H9 (cell line): ENCODE measurements around the gene GRID2. TPM values are rescaled to one million over a fixed set of nuclear protein-coding genes. Genes with fewer than 3 reads are reported as not detected.

Source experiments
- DNase-seq: peaks from one replicate; pipeline ENCODE4 v3.0.0-alpha.2; 2017
- H2AFZ ChIP-seq: one replicate; pipeline ENCODE4 v1.6.1; 2013; ENCODE audit warnings: mild to moderate bottlenecking, low read length, control low read depth, moderate library complexity
- H2AK5ac ChIP-seq: 2 replicates; pipeline ENCODE4 v1.6.1; 2013; ENCODE audit warnings: low read length, control low read depth, mixed read lengths; ENCODE audit not compliant: insufficient read length
- H2BK120ac ChIP-seq: one replicate; pipeline ENCODE4 v1.6.1; 2013; ENCODE audit warnings: low read depth, mild to moderate bottlenecking, low read length, control low read depth, inconsistent platforms; ENCODE audit not compliant: poor library complexity, severe bottlenecking
- H2BK12ac ChIP-seq: 2 replicates; pipeline ENCODE4 v1.6.1; 2013; ENCODE audit warnings: low read length, control low read depth, mixed read lengths, low read depth; ENCODE audit not compliant: insufficient read length
- H2BK15ac ChIP-seq: 2 replicates; pipeline ENCODE4 v1.6.1; 2013; ENCODE audit warnings: low read depth, low read length, control low read depth
- H2BK20ac ChIP-seq: one replicate; pipeline ENCODE4 v1.6.1; 2013; ENCODE audit warnings: low read depth, mild to moderate bottlenecking, low read length, control low read depth, inconsistent platforms; ENCODE audit not compliant: poor library complexity, severe bottlenecking
- H2BK5ac ChIP-seq: 2 replicates; pipeline ENCODE4 v1.6.1; 2013; ENCODE audit warnings: low read length, control low read depth, mixed read lengths; ENCODE audit not compliant: insufficient read length
- H3K14ac ChIP-seq: 2 replicates; pipeline ENCODE4 v1.6.1; 2013; ENCODE audit warnings: low read length, control low read depth; ENCODE audit not compliant: insufficient read depth
- H3K18ac ChIP-seq: 2 replicates; pipeline ENCODE4 v1.6.1; 2013; ENCODE audit warnings: low read depth, mild to moderate bottlenecking, mixed read lengths, low read length, control low read depth; ENCODE audit not compliant: insufficient read length
- H3K23ac ChIP-seq: 2 replicates; pipeline ENCODE4 v1.6.1; 2013; ENCODE audit warnings: low read length, control low read depth, mixed read lengths, low read depth; ENCODE audit not compliant: insufficient read length
- H3K23me2 ChIP-seq: 2 replicates; pipeline ENCODE4 v1.6.1; 2013; ENCODE audit warnings: low read depth, mild to moderate bottlenecking, mixed read lengths, low read length, control low read depth; ENCODE audit not compliant: insufficient read length, poor library complexity, severe bottlenecking
- H3K27ac ChIP-seq: 2 replicates; pipeline ENCODE4 v1.5.1; 2013; ENCODE audit warnings: low read length, control low read depth, mixed read lengths, low read depth; ENCODE audit not compliant: insufficient read length
- H3K27me3 ChIP-seq: 2 replicates; pipeline ENCODE4 v1.6.1; 2013; ENCODE audit warnings: low read length, control low read depth, inconsistent platforms; ENCODE audit not compliant: insufficient read depth
- H3K4ac ChIP-seq: 2 replicates; pipeline ENCODE4 v1.6.1; 2013; ENCODE audit warnings: low read depth, mild to moderate bottlenecking, control low read depth, inconsistent platforms, low read length, moderate library complexity
- H3K4me1 ChIP-seq: 2 replicates; pipeline ENCODE4 v1.6.1; 2013; ENCODE audit warnings: low read length, control low read depth, inconsistent platforms; ENCODE audit not compliant: insufficient read depth
- H3K4me2 ChIP-seq: 2 replicates; pipeline ENCODE4 v1.6.1; 2013; ENCODE audit warnings: low read length, control low read depth, mixed read lengths; ENCODE audit not compliant: insufficient read length, insufficient read depth
- H3K56ac ChIP-seq: 2 replicates; pipeline ENCODE4 v1.6.1; 2013; ENCODE audit warnings: low read depth, mild to moderate bottlenecking, mixed read lengths, low read length, control low read depth; ENCODE audit not compliant: insufficient read length
- H3K79me1 ChIP-seq: 2 replicates; pipeline ENCODE4 v1.6.1; 2013; ENCODE audit warnings: low read depth, mild to moderate bottlenecking, moderate library complexity, low read length, control low read depth, inconsistent platforms; ENCODE audit not compliant: insufficient read depth, poor library complexity, severe bottlenecking
- H3K79me2 ChIP-seq: 2 replicates; pipeline ENCODE4 v1.6.1; 2013; ENCODE audit warnings: low read length, control low read depth, inconsistent platforms; ENCODE audit not compliant: insufficient read depth
- H3K9ac ChIP-seq: 2 replicates; pipeline ENCODE4 v1.6.1; 2013; ENCODE audit warnings: low read length, control low read depth, mixed read lengths; ENCODE audit not compliant: insufficient read length; ENCODE audit errors: extremely low read depth
- H3K9me3 ChIP-seq: one replicate; pipeline ENCODE4 v1.6.1; 2013; ENCODE audit warnings: low read depth, low read length, inconsistent platforms; ENCODE audit not compliant: control insufficient read depth
- H3T11ph ChIP-seq: one replicate; pipeline ENCODE4 v1.6.1; 2013; ENCODE audit warnings: mild to moderate bottlenecking, low read length, control low read depth, inconsistent platforms
- H4K20me1 ChIP-seq: one replicate; pipeline ENCODE4 v1.6.1; 2013; ENCODE audit not compliant: control insufficient read depth, insufficient read length, insufficient read depth
- H4K5ac ChIP-seq: 2 replicates; pipeline ENCODE4 v1.6.1; 2013; ENCODE audit warnings: low read depth, mild to moderate bottlenecking, mixed read lengths, low read length, control low read depth; ENCODE audit not compliant: insufficient read length
- H4K8ac ChIP-seq: replicated peaks from 2 replicates; pipeline ENCODE4 v1.6.1; 2013; ENCODE audit warnings: low read length, control low read depth, mixed read lengths, low read depth; ENCODE audit not compliant: insufficient read length
- H4K91ac ChIP-seq: 2 replicates; pipeline ENCODE4 v1.6.1; 2013; ENCODE audit warnings: low read depth, mild to moderate bottlenecking, moderate library complexity, mixed read lengths, low read length, control low read depth; ENCODE audit not compliant: insufficient read length
- H3K27ac Mint-ChIP-seq, 3 experiments: 2 replicates in 2 of 3; 3 replicates in 1 of 3; pipeline ENCODE4 v1.8.0; 2020 to 2021; ENCODE audit warnings: mixed read lengths in 3 of 3, mild to moderate bottlenecking in 1 of 3, moderate library complexity in 1 of 3
- H3K27me3 Mint-ChIP-seq: 2 replicates; pipeline ENCODE4 v1.8.0; 2021; ENCODE audit warnings: low read depth, mild to moderate bottlenecking, moderate library complexity, mixed read lengths
- H3K36me3 Mint-ChIP-seq, 3 experiments: 2 replicates in 2 of 3; 3 replicates in 1 of 3; pipeline ENCODE4 v1.8.0; 2020 to 2021; ENCODE audit warnings: low read depth in 3 of 3, mixed read lengths in 3 of 3; ENCODE audit not compliant: insufficient read depth in 1 of 3
- H3K4me1 Mint-ChIP-seq, 2 experiments: 2 replicates each; pipeline ENCODE4 v1.8.0; 2020; ENCODE audit warnings: mixed read lengths in 2 of 2
- H3K4me3 Mint-ChIP-seq, 2 experiments: 2 replicates in 1 of 2; 3 replicates in 1 of 2; pipeline ENCODE4 v1.8.0; 2020 to 2021; ENCODE audit warnings: mild to moderate bottlenecking in 2 of 2, mixed read lengths in 2 of 2, moderate library complexity in 1 of 2
- H3K9me3 Mint-ChIP-seq, 2 experiments: 2 replicates in 1 of 2; 3 replicates in 1 of 2; pipeline ENCODE4 v1.8.0; 2020; ENCODE audit warnings: mild to moderate bottlenecking in 2 of 2, mixed read lengths in 2 of 2, moderate library complexity in 1 of 2
- WGBS: extraction: QIAGEN DNeasy Blood & Tissue Kit; methylation state at CpG from one replicate; pipeline ENCODE4 v1.1.7; 2013; ENCODE audit warnings: missing lambda C conversion rate, low lambda C conversion rate, mixed read lengths; ENCODE audit not compliant: insufficient read length; ENCODE audit errors: extremely low coverage; 5-methylcytosine and 5-hydroxymethylcytosine counted together
- total RNA-seq: library from RNA; stranded (reverse); gene quantifications from 2 replicates; pipeline ENCODE4 v1.2.1, GENCODE V29; 2021
- TF ChIP-seq, protein P1 (sequence below): fragments of 200-600 bp; sonication (generic); conservative IDR thresholded peaks from 3 replicates; pipeline ENCODE4 v1.8.0; 2021; ENCODE audit warnings: antibody characterized with exemption, mild to moderate bottlenecking

The GRID2 gene
- total RNA-seq, 1 experiment from 2014 or later = 21.8 TPM

GRCh38 chr4:93187466-93187865 is 883.7 kb downstream of the GRID2 start:
- Histone ChIP-seq H3K9ac (no peak overlapping the region), H3K27ac (no peak overlapping the region), H3K27me3 (no peaks in the 10 kb centered on the region), H3K14ac (no peak overlapping the region), H3K4me2 (no peak overlapping the region), H3K4me1 (no peaks in the 10 kb centered on the region), H3K9me3 (no peaks in the 10 kb centered on the region), H4K20me1 (no peaks in the 10 kb centered on the region), H3K4ac (no peak overlapping the region), H2BK12ac (no peak overlapping the region), H2BK120ac (no peak overlapping the region), H3K56ac (no peak overlapping the region), H2BK15ac (no peak overlapping the region), H3K79me2 (no peaks in the 10 kb centered on the region), H3K23ac (no peak overlapping the region), H4K8ac (no peak overlapping the region), H3K18ac (no peak overlapping the region), H3K23me2 (no peaks in the 10 kb centered on the region), H4K5ac (no peak overlapping the region), H4K91ac (no peak overlapping the region), H2AK5ac (no peak overlapping the region), H2AFZ (no peak overlapping the region), H2BK5ac (no peak overlapping the region), H3T11ph (no peak overlapping the region), H2BK20ac (no peak overlapping the region), H3K79me1 (no peaks in the 10 kb centered on the region)
- TF ChIP-seq, protein P1, sequence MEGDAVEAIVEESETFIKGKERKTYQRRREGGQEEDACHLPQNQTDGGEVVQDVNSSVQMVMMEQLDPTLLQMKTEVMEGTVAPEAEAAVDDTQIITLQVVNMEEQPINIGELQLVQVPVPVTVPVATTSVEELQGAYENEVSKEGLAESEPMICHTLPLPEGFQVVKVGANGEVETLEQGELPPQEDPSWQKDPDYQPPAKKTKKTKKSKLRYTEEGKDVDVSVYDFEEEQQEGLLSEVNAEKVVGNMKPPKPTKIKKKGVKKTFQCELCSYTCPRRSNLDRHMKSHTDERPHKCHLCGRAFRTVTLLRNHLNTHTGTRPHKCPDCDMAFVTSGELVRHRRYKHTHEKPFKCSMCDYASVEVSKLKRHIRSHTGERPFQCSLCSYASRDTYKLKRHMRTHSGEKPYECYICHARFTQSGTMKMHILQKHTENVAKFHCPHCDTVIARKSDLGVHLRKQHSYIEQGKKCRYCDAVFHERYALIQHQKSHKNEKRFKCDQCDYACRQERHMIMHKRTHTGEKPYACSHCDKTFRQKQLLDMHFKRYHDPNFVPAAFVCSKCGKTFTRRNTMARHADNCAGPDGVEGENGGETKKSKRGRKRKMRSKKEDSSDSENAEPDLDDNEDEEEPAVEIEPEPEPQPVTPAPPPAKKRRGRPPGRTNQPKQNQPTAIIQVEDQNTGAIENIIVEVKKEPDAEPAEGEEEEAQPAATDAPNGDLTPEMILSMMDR = no peak
- Mint-ChIP-seq H3K4me1 (peaks cover 0 to 4% of the 10 kb centered on the region in 2 experiments; a peak in 1 of 4 replicates), H3K9me3 (no peaks in the 10 kb centered on the region), H3K27ac (no peak overlapping the region), H3K27me3 (no peaks in the 10 kb centered on the region), H3K4me3 (no peak overlapping the region), H3K36me3 (peaks cover 0 to 1% (median 0%) of the 10 kb centered on the region in 3 experiments; a peak in 2 of 7 replicates)
- DNase-seq = no peak
- no CpG with 5 or more reads among the region's 4 CpGs for WGBS
